GM23338 (cell line): Measurements from ENCODE around the gene THSD4. TPM values are rescaled to one million over a fixed set of nuclear protein-coding genes. Genes with fewer than 3 reads are reported as not detected.

ENCODE experiments used
- ATAC-seq: fragments of 200-7000 bp; cut with Tn5 transposase; 3 replicates; pipeline ENCODE4 v1.9.1; 2020
- DNase-seq: peaks from one replicate; pipeline ENCODE4 v3.0.0-alpha.2; 2015; ENCODE audit warnings: low spot score
- H2AFZ ChIP-seq: fragments of 200-600 bp; sonication (generic); 2 replicates; pipeline ENCODE4 v1.8.0; 2016; ENCODE audit warnings: antibody characterized with exemption, mild to moderate bottlenecking, moderate library complexity
- H3F3A ChIP-seq: fragments of 200-600 bp; sonication (generic); replicated peaks from 2 replicates; pipeline ENCODE4 v1.8.0; 2017; ENCODE audit warnings: antibody characterized with exemption, mixed run types, low read depth
- H3K27ac ChIP-seq: fragments of 200-600 bp; sonication (generic); 2 replicates; pipeline ENCODE4 v1.6.1; 2016; ENCODE audit warnings: low read depth
- H3K27me3 ChIP-seq: fragments of 200-600 bp; sonication (generic); 2 replicates; pipeline ENCODE4 v1.8.0; 2016; ENCODE audit warnings: mild to moderate bottlenecking, mixed run types, moderate library complexity; ENCODE audit not compliant: insufficient read depth
- H3K36me3 ChIP-seq: fragments of 200-600 bp; sonication (generic); 2 replicates; pipeline ENCODE4 v1.8.0; 2016; ENCODE audit warnings: mild to moderate bottlenecking; ENCODE audit not compliant: insufficient read depth
- H3K4me1 ChIP-seq: fragments of 200-600 bp; sonication (generic); 2 replicates; pipeline ENCODE4 v1.8.0; 2016; ENCODE audit warnings: mild to moderate bottlenecking, moderate library complexity; ENCODE audit not compliant: insufficient read depth
- H3K4me2 ChIP-seq: fragments of 200-600 bp; sonication (generic); 2 replicates; pipeline ENCODE4 v1.7.1; 2017; ENCODE audit warnings: mixed run types
- H3K4me3 ChIP-seq: fragments of 200-600 bp; sonication (generic); 2 replicates; pipeline ENCODE4 v1.6.1; 2016; ENCODE audit warnings: mixed run types
- H3K79me2 ChIP-seq: fragments of 200-600 bp; sonication (generic); replicated peaks from 2 replicates; pipeline ENCODE4 v1.8.0; 2017; ENCODE audit warnings: mild to moderate bottlenecking; ENCODE audit not compliant: insufficient read depth
- H3K9me2 ChIP-seq: fragments of 200-600 bp; sonication (generic); 2 replicates; pipeline ENCODE4 v1.8.0; 2017; ENCODE audit not compliant: insufficient read depth
- H4K20me1 ChIP-seq: fragments of 200-600 bp; sonication (generic); replicated peaks from 2 replicates; pipeline ENCODE4 v1.8.0; 2017; ENCODE audit warnings: mild to moderate bottlenecking; ENCODE audit not compliant: insufficient read depth
- H3K27ac Mint-ChIP-seq: 2 replicates; pipeline ENCODE4 v1.8.0; 2020; ENCODE audit warnings: inconsistent platforms, mild to moderate bottlenecking, moderate library complexity, mixed read lengths
- H3K27me3 Mint-ChIP-seq: 3 replicates; pipeline ENCODE4 v1.8.0; 2022; ENCODE audit warnings: low read depth, mild to moderate bottlenecking, moderate library complexity, mixed read lengths, inconsistent platforms; ENCODE audit not compliant: insufficient read depth, poor library complexity
- H3K36me3 Mint-ChIP-seq: 3 replicates; pipeline ENCODE4 v1.8.0; 2021; ENCODE audit warnings: low read depth, mild to moderate bottlenecking, inconsistent platforms, moderate library complexity, mixed read lengths
- H3K4me1 Mint-ChIP-seq: 3 replicates; pipeline ENCODE4 v1.8.0; 2020; ENCODE audit warnings: mild to moderate bottlenecking, inconsistent platforms, mixed read lengths
- H3K4me3 Mint-ChIP-seq: 3 replicates; pipeline ENCODE4 v1.8.0; 2021; ENCODE audit warnings: moderate library complexity, mild to moderate bottlenecking, inconsistent platforms, mixed read lengths
- H3K9me3 Mint-ChIP-seq: 3 replicates; pipeline ENCODE4 v1.8.0; 2020; ENCODE audit warnings: moderate library complexity, mild to moderate bottlenecking, inconsistent platforms, mixed read lengths
- CREB1 ChIP-seq: fragments of 250-450 bp; sonication (Bioruptor Pico); IDR thresholded peaks from 2 replicates; pipeline ENCODE4 v1.5.0; 2020; ENCODE audit warnings: low read depth, mild to moderate bottlenecking, moderate library complexity
- EZH2 ChIP-seq: fragments of 200-600 bp; sonication (generic); IDR thresholded peaks from one replicate; pipeline ENCODE4 v1.8.0; 2017; ENCODE audit warnings: antibody characterized with exemption, mild to moderate bottlenecking, low read depth; ENCODE audit not compliant: unreplicated experiment
- EZH2phosphoT487 ChIP-seq: fragments of 200-600 bp; sonication (generic); IDR thresholded peaks from one replicate; pipeline ENCODE4 v1.8.1; 2018; ENCODE audit warnings: antibody characterized with exemption; ENCODE audit not compliant: unreplicated experiment
- NANOG ChIP-seq: IDR thresholded peaks from 2 replicates; pipeline ENCODE4 v1.6.1; 2016; ENCODE audit warnings: antibody characterized with exemption, borderline replicate concordance
- POLR2AphosphoS5 ChIP-seq: IDR thresholded peaks from 2 replicates; pipeline ENCODE4 v1.6.1; 2016; ENCODE audit warnings: antibody characterized with exemption, low read depth
- STAT1 ChIP-seq: IDR thresholded peaks from one replicate; pipeline ENCODE4 v1.6.1; 2016; ENCODE audit warnings: antibody characterized with exemption; ENCODE audit not compliant: unreplicated experiment
- polyA plus RNA-seq: library from polyadenylated mRNA; unstranded; fragments of >200 nt; fragmentation: Nextera tagmentation; extraction: Ambion mirVana; gene quantifications from 2 replicates; pipeline ENCODE4 v1.2.1, GENCODE V29; 2016
- total RNA-seq: library from RNA; depleted of rRNA; stranded (reverse); fragments of >200 nt; shearing (Covaris generic); gene quantifications from 2 replicates; pipeline ENCODE4 v1.2.3, GENCODE V29; 2014
- TF ChIP-seq, protein P1 (sequence below): fragments of 250-450 bp; sonication (Bioruptor Pico); IDR thresholded peaks from 2 replicates; pipeline ENCODE4 v1.5.0; 2020; ENCODE audit warnings: mild to moderate bottlenecking, moderate library complexity
- TF ChIP-seq, protein P2 (sequence below): IDR thresholded peaks from 2 replicates; pipeline ENCODE4 v1.6.1; 2016; ENCODE audit warnings: antibody characterized with exemption
- TF ChIP-seq, protein P3 (sequence below): IDR thresholded peaks from one replicate; pipeline ENCODE4 v1.6.1; 2018; ENCODE audit warnings: antibody characterized with exemption; ENCODE audit not compliant: unreplicated experiment

The THSD4 gene
- total and polyA plus RNA-seq, 2 experiments from 2014 or later: 2.0 to 7.4 TPM

DNA sequence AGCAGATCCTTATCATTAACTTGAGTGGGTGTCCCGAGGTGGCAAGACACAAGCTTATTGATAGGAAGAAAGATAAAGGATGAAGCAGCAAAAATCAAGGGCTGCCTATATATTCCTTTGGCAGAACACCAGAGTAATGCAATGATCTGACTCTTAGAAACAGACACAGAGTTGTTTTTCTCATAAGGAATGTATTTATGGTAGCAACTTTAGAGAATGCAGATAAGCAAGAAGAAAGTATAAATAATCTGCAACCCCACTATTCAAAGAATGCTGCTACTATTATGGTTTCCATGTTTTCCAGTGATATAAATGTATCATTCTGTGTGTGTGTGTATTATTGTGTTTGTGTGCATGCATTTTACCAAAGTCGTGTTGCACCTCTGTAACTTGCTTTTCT is 208.3 kb downstream of the THSD4 start:
- H3K4me1 Mint-ChIP-seq: no peaks in the 10 kb centered on the region; the same call in 2 of the 3 replicates
- no peaks in the 10 kb centered on the region for H3K36me3 Mint-ChIP-seq
- no peaks in the 10 kb centered on the region for H3F3A ChIP-seq
- H3K27ac ChIP-seq: no peak overlapping the region
- no peak overlapping the region for H3K27ac Mint-ChIP-seq
- no peaks in the 10 kb centered on the region for H3K4me1 ChIP-seq
- H3K9me2 ChIP-seq: no peaks in the 10 kb centered on the region; the same call in 1 of the 2 replicates
- ATAC-seq: no peak
- H2AFZ ChIP-seq: no peak overlapping the region
- H3K4me3 ChIP-seq: no peak overlapping the region
- H3K4me2 ChIP-seq: no peak overlapping the region
- H3K79me2 ChIP-seq: no peaks in the 10 kb centered on the region
- H3K36me3 ChIP-seq: no peaks in the 10 kb centered on the region
- no peak for DNase-seq
- no peaks in the 10 kb centered on the region for H3K9me3 Mint-ChIP-seq
- H4K20me1 ChIP-seq: no peaks in the 10 kb centered on the region
- H3K27me3 ChIP-seq: no peaks in the 10 kb centered on the region
- H3K27me3 Mint-ChIP-seq: peaks cover 2% of the 10 kb centered on the region
- no peak for TF ChIP-seq POLR2AphosphoS5
- TF ChIP-seq STAT1: no peak
- TF ChIP-seq, protein P1, sequence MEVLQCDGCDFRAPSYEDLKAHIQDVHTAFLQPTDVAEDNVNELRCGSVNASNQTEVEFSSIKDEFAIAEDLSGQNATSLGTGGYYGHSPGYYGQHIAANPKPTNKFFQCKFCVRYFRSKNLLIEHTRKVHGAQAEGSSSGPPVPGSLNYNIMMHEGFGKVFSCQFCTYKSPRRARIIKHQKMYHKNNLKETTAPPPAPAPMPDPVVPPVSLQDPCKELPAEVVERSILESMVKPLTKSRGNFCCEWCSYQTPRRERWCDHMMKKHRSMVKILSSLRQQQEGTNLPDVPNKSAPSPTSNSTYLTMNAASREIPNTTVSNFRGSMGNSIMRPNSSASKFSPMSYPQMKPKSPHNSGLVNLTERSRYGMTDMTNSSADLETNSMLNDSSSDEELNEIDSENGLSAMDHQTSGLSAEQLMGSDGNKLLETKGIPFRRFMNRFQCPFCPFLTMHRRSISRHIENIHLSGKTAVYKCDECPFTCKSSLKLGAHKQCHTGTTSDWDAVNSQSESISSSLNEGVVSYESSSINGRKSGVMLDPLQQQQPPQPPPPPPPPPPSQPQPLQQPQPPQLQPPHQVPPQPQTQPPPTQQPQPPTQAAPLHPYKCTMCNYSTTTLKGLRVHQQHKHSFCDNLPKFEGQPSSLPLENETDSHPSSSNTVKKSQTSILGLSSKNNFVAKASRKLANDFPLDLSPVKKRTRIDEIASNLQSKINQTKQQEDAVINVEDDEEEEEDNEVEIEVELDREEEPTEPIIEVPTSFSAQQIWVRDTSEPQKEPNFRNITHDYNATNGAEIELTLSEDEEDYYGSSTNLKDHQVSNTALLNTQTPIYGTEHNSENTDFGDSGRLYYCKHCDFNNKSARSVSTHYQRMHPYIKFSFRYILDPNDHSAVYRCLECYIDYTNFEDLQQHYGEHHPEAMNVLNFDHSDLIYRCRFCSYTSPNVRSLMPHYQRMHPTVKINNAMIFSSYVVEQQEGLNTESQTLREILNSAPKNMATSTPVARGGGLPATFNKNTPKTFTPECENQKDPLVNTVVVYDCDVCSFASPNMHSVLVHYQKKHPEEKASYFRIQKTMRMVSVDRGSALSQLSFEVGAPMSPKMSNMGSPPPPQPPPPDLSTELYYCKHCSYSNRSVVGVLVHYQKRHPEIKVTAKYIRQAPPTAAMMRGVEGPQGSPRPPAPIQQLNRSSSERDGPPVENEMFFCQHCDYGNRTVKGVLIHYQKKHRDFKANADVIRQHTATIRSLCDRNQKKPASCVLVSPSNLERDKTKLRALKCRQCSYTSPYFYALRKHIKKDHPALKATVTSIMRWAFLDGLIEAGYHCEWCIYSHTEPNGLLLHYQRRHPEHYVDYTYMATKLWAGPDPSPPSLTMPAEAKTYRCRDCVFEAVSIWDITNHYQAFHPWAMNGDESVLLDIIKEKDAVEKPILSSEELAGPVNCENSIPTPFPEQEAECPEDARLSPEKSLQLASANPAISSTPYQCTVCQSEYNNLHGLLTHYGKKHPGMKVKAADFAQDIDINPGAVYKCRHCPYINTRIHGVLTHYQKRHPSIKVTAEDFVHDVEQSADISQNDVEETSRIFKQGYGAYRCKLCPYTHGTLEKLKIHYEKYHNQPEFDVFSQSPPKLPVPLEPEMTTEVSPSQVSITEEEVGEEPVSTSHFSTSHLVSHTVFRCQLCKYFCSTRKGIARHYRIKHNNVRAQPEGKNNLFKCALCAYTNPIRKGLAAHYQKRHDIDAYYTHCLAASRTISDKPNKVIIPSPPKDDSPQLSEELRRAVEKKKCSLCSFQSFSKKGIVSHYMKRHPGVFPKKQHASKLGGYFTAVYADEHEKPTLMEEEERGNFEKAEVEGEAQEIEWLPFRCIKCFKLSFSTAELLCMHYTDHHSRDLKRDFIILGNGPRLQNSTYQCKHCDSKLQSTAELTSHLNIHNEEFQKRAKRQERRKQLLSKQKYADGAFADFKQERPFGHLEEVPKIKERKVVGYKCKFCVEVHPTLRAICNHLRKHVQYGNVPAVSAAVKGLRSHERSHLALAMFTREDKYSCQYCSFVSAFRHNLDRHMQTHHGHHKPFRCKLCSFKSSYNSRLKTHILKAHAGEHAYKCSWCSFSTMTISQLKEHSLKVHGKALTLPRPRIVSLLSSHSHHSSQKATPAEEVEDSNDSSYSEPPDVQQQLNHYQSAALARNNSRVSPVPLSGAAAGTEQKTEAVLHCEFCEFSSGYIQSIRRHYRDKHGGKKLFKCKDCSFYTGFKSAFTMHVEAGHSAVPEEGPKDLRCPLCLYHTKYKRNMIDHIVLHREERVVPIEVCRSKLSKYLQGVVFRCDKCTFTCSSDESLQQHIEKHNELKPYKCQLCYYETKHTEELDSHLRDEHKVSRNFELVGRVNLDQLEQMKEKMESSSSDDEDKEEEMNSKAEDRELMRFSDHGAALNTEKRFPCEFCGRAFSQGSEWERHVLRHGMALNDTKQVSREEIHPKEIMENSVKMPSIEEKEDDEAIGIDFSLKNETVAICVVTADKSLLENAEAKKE (CRISPR knock-in tag): no peak
- no peak for TF ChIP-seq EZH2
- TF ChIP-seq CREB1 (CRISPR knock-in tag): no peak
- TF ChIP-seq NANOG: no peak
- TF ChIP-seq, protein P2, sequence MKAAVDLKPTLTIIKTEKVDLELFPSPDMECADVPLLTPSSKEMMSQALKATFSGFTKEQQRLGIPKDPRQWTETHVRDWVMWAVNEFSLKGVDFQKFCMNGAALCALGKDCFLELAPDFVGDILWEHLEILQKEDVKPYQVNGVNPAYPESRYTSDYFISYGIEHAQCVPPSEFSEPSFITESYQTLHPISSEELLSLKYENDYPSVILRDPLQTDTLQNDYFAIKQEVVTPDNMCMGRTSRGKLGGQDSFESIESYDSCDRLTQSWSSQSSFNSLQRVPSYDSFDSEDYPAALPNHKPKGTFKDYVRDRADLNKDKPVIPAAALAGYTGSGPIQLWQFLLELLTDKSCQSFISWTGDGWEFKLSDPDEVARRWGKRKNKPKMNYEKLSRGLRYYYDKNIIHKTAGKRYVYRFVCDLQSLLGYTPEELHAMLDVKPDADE: no peak
- no peak for TF ChIP-seq EZH2phosphoT487
- TF ChIP-seq, protein P3, sequence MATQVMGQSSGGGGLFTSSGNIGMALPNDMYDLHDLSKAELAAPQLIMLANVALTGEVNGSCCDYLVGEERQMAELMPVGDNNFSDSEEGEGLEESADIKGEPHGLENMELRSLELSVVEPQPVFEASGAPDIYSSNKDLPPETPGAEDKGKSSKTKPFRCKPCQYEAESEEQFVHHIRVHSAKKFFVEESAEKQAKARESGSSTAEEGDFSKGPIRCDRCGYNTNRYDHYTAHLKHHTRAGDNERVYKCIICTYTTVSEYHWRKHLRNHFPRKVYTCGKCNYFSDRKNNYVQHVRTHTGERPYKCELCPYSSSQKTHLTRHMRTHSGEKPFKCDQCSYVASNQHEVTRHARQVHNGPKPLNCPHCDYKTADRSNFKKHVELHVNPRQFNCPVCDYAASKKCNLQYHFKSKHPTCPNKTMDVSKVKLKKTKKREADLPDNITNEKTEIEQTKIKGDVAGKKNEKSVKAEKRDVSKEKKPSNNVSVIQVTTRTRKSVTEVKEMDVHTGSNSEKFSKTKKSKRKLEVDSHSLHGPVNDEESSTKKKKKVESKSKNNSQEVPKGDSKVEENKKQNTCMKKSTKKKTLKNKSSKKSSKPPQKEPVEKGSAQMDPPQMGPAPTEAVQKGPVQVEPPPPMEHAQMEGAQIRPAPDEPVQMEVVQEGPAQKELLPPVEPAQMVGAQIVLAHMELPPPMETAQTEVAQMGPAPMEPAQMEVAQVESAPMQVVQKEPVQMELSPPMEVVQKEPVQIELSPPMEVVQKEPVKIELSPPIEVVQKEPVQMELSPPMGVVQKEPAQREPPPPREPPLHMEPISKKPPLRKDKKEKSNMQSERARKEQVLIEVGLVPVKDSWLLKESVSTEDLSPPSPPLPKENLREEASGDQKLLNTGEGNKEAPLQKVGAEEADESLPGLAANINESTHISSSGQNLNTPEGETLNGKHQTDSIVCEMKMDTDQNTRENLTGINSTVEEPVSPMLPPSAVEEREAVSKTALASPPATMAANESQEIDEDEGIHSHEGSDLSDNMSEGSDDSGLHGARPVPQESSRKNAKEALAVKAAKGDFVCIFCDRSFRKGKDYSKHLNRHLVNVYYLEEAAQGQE: no peak
- H3K4me3 Mint-ChIP-seq: no peak overlapping the region
